Mononuclear cell (primary cell): ENCODE data around the gene S1PR3. TPM values are rescaled to one million over a fixed set of nuclear protein-coding genes. Genes with fewer than 3 reads are reported as not detected.

ENCODE experiments used
- H3K27me3 ChIP-seq: 2 replicates; pipeline ENCODE4 v1.6.0; 2011; ENCODE audit warnings: low read length, control low read depth; ENCODE audit not compliant: insufficient read depth
- H3K4me1 ChIP-seq: 2 replicates; pipeline ENCODE4 v1.5.1; 2011; ENCODE audit warnings: mild to moderate bottlenecking, low read length, control low read depth; ENCODE audit not compliant: insufficient read depth
- H3K4me3 ChIP-seq: 2 replicates; pipeline ENCODE4 v1.5.1; 2011; ENCODE audit warnings: mild to moderate bottlenecking, low read length, moderate library complexity
- H3K9me3 ChIP-seq: 2 replicates; pipeline ENCODE4 v1.5.1; 2011; ENCODE audit warnings: low read depth, mild to moderate bottlenecking, control low read depth, low read length
- total RNA-seq: library from RNA; depleted of rRNA; stranded (reverse); fragments of >200 nt; gene quantifications from one replicate; pipeline ENCODE4 v1.2.3, GENCODE V29; 2012

Gene S1PR3
- total RNA-seq, 1 donor = 7.8 TPM

GRCh38 chr9:89022001-89022759 is 30.9 kb downstream of the S1PR3 start:
- H3K9me3 ChIP-seq = no peaks in the 10 kb centered on the region
- peaks cover 9% of the 10 kb centered on the region for H3K4me1 ChIP-seq

DNA sequence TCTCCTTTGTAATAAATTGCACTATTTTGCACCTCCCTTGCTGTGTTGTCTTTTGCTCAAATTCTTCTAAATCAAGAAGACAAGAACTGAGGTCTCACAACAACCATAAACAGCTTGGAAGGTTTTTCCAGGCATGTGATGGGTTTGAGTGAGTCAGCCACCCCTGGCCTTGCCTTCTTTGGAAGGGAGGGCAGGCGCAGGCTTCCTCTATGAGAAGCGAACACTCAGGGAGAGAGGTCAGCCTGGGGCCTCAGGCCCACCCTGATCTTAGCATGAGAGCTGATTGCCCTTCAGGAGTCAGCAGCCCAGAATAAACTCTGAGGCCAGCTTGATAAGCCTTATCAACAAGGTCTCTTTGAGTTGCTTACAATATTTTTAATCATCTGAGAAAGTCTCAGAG is 31.6 kb downstream of the S1PR3 start:
- H3K4me3 ChIP-seq = no peak overlapping the region
- H3K9me3 ChIP-seq = no peaks in the 10 kb centered on the region
- peaks cover 9% of the 10 kb centered on the region for H3K4me1 ChIP-seq
- no peaks in the 10 kb centered on the region for H3K27me3 ChIP-seq

More at GRCh38 chr9:89022001-89022759, 30.9 kb downstream of the S1PR3 start:
- Histone ChIP-seq H3K4me3 (no peak overlapping the region), H3K27me3 (no peaks in the 10 kb centered on the region)

GRCh38 chr9:89023740-89024139 is 32.5 kb downstream of the S1PR3 start:
- Histone ChIP-seq H3K4me1 (peaks cover 9% of the 10 kb centered on the region), H3K4me3 (no peak overlapping the region), H3K27me3 (no peaks in the 10 kb centered on the region), H3K9me3 (no peaks in the 10 kb centered on the region)

GRCh38 chr9:89024727-89025126 is 33.5 kb downstream of the S1PR3 start:
- peaks cover 4% of the 10 kb centered on the region for H3K27me3 ChIP-seq
- peaks cover 7% of the 10 kb centered on the region for H3K9me3 ChIP-seq
- H3K4me1 ChIP-seq = peaks cover 9% of the 10 kb centered on the region
- no peak overlapping the region for H3K4me3 ChIP-seq

DNA sequence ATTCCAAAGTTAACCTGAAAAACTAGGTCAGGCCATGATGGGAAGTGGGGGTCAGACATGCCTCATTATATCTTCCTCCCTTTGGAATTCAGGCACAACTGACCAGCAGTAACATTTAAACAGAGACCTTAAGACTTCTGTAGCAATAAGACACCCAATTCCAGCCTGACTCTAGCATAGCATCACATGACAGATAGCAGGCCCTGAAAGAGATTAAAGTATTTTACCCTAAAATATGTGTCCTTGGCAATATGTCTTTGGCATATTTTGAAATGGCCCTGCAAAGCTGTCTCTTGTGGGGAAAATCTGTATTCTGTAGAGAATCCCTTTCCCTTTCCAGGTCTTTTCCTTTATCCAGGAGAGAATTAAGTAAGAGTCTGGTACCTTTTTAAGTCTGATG is 34.3 kb downstream of the S1PR3 start:
- H3K9me3 ChIP-seq = peaks cover 15% of the 10 kb centered on the region
- H3K4me3 ChIP-seq = no peak overlapping the region
- peaks cover 4% of the 10 kb centered on the region for H3K27me3 ChIP-seq
- peaks cover 9% of the 10 kb centered on the region for H3K4me1 ChIP-seq

- no peak overlapping the region for H3K4me3 ChIP-seq
- peaks cover 4% of the 10 kb centered on the region for H3K27me3 ChIP-seq
- H3K9me3 ChIP-seq = peaks cover 15% of the 10 kb centered on the region
- peaks cover 9% of the 10 kb centered on the region for H3K4me1 ChIP-seq
Measured at GRCh38 chr9:89026876-89027275, 35.6 kb downstream of the S1PR3 start.

- Histone ChIP-seq H3K4me3 (no peak overlapping the region), H3K27me3 (peaks cover 22% of the 10 kb centered on the region), H3K4me1 (peaks cover 4% of the 10 kb centered on the region), H3K9me3 (peaks cover 15% of the 10 kb centered on the region)
Measured at GRCh38 chr9:89029788-89030187, 38.5 kb downstream of the S1PR3 start.

DNA sequence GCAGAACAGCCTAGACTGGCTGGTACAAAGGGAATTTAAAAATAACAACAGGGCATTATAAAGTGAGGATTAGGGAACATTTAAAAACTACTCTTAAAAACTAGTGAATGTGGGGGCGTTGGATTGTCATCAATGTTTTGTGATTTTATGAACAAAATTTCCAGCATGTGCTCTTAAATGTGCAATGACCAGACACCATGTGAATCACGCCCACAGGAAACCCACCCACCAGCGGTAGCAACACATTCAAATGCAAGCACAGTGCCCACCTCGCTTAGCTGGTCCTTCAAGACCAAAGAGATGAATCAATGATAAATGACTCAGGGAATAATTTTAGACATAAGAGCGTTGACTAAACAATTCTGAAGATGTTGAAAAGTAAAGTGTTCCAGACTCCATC is 40.9 kb downstream of the S1PR3 start:
- Histone ChIP-seq H3K4me1 (peaks cover 14% of the 10 kb centered on the region), H3K9me3 (peaks cover 15% of the 10 kb centered on the region), H3K4me3 (no peak overlapping the region), H3K27me3 (peaks cover 22% of the 10 kb centered on the region)

- peaks cover 22% of the 10 kb centered on the region for H3K27me3 ChIP-seq
- peaks cover 15% of the 10 kb centered on the region for H3K9me3 ChIP-seq
- no peak overlapping the region for H3K4me3 ChIP-seq
- H3K4me1 ChIP-seq = peaks cover 19% of the 10 kb centered on the region
Measured at GRCh38 chr9:89032661-89033060, 41.4 kb downstream of the S1PR3 start.

- peaks cover 18% of the 10 kb centered on the region for H3K27me3 ChIP-seq
- H3K9me3 ChIP-seq = no peaks in the 10 kb centered on the region
- H3K4me1 ChIP-seq = peaks cover 20% of the 10 kb centered on the region
- H3K4me3 ChIP-seq = no peak overlapping the region
Measured at GRCh38 chr9:89036383-89036782, 45.1 kb downstream of the S1PR3 start.

GRCh38 chr9:89036891-89037290 is 45.6 kb downstream of the S1PR3 start:
- Histone ChIP-seq H3K4me3 (no peak overlapping the region), H3K27me3 (peaks cover 18% of the 10 kb centered on the region), H3K4me1 (peaks cover 20% of the 10 kb centered on the region), H3K9me3 (no peaks in the 10 kb centered on the region)

- Histone ChIP-seq H3K4me3 (no peak overlapping the region), H3K9me3 (no peaks in the 10 kb centered on the region), H3K4me1 (peaks cover 20% of the 10 kb centered on the region), H3K27me3 (peaks cover 16% of the 10 kb centered on the region)
Measured at GRCh38 chr9:89037346-89037745, 46.1 kb downstream of the S1PR3 start.

DNA sequence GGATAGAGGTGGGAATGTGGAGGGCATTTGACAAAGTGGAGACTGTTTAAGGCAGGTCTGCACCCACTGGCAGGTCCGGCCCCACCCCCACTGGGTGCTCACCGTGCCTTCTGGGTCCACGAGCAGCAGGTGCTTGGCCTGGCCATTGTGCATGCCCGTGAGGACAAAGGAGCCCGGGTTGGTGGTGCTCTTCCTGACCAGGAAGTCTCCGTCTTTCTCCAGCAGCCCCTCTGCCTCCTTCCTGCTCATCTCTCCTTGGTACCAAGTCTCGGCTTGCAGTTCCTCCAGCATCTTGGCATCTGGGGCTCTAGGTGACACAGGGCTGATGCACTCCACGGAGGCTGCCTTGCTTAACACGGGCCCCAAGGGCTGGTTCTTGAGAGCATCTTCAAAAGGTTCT is 46.6 kb downstream of the S1PR3 start:
- Histone ChIP-seq H3K4me1 (peaks cover 20% of the 10 kb centered on the region), H3K4me3 (no peak overlapping the region), H3K9me3 (no peaks in the 10 kb centered on the region), H3K27me3 (peaks cover 12% of the 10 kb centered on the region)

GRCh38 chr9:89038382-89039103 is 47.3 kb downstream of the S1PR3 start:
- H3K4me3 ChIP-seq = no peak overlapping the region
- H3K27me3 ChIP-seq = peaks cover 9% of the 10 kb centered on the region
- no peaks in the 10 kb centered on the region for H3K9me3 ChIP-seq
- peaks cover 20% of the 10 kb centered on the region for H3K4me1 ChIP-seq

- Histone ChIP-seq H3K9me3 (no peaks in the 10 kb centered on the region), H3K27me3 (peaks cover 4% of the 10 kb centered on the region), H3K4me3 (no peak overlapping the region), H3K4me1 (peaks cover 20% of the 10 kb centered on the region)
Measured at GRCh38 chr9:89039104-89039465, 47.8 kb downstream of the S1PR3 start.

DNA sequence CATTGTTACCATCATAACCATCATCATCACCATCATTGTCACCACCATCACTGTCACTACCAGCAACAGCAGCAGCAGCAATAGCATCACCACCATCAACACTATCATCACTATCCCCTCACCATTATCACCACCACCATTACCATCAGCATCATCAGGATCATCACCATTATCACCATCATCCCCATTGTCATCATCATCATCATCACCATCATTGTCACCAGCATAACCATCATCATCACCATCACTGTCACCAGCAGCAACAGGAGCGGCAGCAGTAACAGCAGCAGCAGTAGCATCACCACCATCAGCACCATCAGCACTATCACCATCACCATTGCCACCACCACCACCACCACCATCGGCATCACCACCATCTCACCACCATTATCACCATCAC is 48.4 kb downstream of the S1PR3 start:
- no peaks in the 10 kb centered on the region for H3K9me3 ChIP-seq
- H3K27me3 ChIP-seq = no peaks in the 10 kb centered on the region
- H3K4me1 ChIP-seq = peaks cover 20% of the 10 kb centered on the region
- no peak overlapping the region for H3K4me3 ChIP-seq
